GM18861 (cell line): ENCODE data around the gene WNT4.

Source experiments
- ATAC-seq: cut with Tn5 transposase; IDR thresholded peaks from one replicate; pipeline ENCODE4 v1.9.1; 2021; ENCODE audit not compliant: unreplicated experiment

Gene WNT4

GRCh38 chr1:22164841-22165808 is 22.2 kb upstream of the WNT4 start:
- ATAC-seq, result no peak

DNA sequence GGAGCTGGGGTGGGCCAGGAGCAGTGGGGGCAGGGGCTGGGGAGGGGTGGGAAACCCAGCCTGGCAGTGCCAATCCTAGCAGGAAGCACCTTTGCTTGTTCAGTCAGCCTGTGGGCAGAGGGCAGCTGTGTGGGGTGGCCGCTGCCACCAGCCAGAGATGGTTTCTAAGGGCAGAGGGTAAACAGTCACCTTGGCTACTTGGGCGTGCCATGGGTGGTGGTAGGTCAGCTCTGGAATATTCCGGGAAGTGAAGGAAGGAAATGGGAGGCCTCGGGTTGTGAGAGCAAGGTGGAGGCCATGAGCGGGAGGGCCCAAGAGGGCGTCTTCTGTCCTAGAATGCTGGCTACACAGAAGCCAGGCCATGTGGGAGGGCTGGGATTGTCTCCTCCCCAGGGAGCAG is 20.7 kb upstream of the WNT4 start:
- no peak for ATAC-seq

- ATAC-seq, result no peak
These were observed 20.2 kb upstream of the WNT4 start for GRCh38 chr1:22163137-22163536.

GRCh38 chr1:22159891-22160290 is 17.0 kb upstream of the WNT4 start:
- ATAC-seq, result no peak

GRCh38 chr1:22158654-22159053 is 15.8 kb upstream of the WNT4 start:
- ATAC-seq, result no peak

- ATAC-seq, result no peak
These were observed 14.6 kb upstream of the WNT4 start for GRCh38 chr1:22157359-22157966.

DNA sequence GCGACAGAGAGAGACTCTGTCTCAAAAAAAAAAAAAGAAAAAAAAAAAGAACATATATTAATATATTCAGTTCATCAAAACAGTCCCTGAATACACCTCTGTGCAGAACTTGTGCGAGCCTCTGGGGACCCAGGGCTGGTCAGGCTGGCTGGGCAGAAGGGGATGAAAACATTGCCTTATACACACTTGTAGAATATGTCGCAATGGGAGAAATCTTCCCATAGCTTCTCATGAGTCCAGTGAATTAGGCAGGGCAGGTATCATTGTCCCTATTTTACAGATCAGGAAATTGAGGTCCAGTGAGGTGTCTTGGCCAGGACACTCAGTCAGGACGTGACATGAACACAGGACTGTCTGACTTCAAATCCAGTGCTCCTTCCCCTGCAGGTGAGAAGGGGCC is 12.6 kb upstream of the WNT4 start:
- ATAC-seq, result no peak

DNA sequence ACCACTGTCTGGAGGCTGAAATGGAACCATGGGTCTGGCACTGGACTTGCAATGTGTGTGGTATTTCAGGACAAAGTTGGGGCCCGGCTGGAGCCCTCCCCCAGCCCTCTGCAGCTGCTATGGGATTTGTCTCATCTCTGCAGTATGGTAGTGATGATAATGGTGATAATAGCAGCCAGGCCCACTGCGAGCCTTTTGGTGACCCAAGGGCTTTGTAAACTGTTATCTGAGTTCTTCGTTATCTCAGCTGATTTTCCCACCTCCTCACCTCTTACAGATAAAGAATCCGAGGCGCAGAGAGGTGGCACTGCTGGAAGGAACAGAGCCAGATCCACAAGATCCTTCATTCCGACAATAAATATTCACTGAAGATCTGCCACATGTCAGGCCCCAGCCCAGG is 11.7 kb upstream of the WNT4 start:
- no peak for ATAC-seq

DNA sequence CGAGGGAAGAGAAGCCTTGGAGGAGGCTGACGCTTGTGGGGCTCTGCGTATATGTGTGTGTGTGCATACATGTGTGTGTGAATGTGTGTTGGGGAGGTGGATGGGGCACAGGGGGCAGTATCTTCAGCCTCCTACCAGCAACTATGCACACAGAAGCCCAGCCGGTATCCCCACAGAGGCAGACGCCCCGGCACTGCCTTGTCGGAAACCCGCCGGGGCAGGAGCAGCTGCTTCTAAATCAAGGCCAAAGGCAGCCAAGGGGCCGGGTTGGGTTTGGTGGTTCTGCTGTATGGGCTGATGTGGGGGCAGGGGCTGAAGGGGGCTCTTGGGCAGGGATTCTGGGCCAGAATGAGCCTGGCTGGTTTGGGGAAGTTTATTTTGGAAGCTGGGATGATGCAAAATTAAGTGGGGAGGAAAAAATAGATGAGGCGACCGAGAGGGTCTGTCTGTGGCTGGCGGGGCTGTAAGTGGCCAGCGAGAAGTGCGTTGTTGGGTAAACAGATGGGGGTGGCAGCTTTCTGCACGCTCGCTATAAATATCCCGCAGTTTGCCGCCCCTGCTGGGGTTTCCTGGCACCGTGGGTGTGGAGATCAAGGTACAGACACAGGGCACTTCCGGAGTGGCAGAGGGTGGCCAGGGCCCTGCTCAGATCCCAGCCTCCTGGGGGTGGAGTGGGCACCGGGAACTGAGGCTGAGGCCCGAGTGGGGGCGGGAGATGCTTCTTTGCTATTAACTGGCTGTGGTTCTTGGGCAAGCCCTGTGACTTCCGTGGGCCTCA is 11.0 kb upstream of the WNT4 start:
- ATAC-seq, result no peak

GRCh38 chr1:22150923-22151322 is 8.0 kb upstream of the WNT4 start:
- no peak for ATAC-seq

DNA sequence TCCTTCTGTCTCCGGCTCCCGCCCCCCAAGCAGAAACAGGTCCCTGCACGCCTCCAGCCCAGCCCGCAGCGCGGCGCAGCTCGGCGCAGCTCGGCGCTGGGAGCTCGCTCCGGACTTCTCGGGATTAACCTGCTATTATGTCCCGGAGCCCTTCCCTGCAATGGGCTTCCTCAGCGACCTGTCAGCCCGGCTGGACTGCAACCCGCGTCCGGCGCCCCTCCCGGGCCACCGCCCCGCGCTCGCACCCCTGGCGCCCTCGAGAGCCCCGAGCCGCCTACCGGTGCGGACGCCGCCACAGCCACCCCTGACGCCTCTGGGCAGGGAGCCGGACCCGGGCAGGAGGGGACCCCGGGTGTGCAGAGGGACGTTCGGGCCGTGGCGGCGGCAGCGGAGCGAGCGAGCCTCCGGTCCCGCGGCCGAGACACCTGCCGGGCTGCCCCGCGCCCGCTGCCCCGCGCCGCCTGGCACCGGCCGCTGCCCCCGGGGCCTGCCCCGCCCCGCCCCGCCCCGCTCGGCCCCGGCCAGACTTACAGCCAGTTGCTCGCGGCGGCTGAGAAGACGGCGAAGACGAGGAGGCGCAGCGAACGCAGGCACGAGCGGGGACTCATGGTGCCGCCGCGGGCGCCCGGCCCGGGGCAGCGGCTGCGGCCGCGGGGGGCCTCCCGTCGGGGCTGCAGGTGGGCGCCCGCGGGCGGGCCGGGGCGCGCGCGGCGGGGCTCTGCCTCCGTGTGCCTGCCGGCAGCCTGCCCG is 407 bp downstream of the WNT4 start:
- no peak for ATAC-seq

DNA sequence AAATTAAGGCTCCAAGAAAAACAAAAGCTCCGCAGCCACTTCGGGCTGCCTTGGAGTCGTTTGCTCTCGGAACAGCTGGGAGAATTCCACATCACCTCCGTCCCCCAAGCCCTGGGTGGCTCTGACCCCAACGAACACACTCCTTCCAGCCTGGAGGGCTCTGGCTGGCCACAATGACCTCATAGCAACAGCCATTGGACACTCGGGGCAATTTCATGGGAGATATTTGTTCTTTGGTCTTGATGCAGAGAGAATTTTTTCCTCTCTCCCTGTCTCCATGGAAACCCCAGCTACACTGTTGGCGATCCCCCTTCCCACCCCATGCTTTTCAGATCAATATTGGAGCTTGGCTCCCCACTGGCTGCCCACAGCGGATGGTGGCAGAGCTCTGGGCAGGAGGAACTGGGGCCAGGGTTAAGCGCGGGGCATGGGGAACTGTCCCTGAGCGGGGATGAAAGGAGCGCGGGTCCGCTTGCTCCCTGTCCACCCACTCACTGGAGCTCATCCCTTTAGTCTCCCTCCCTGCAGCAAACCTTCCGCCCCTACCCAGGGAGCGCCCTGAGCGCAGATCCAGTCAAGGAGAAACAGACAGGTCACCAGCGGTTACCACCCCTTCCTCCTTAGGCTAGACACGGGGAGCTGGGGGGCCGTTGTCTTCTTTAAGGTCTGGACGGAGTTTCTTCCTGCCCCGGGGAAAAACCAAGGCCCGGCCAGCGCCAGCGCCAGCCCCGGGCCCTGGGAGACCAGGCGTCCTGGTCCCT is 1.2 kb downstream of the WNT4 start:
- no peak for ATAC-seq

DNA sequence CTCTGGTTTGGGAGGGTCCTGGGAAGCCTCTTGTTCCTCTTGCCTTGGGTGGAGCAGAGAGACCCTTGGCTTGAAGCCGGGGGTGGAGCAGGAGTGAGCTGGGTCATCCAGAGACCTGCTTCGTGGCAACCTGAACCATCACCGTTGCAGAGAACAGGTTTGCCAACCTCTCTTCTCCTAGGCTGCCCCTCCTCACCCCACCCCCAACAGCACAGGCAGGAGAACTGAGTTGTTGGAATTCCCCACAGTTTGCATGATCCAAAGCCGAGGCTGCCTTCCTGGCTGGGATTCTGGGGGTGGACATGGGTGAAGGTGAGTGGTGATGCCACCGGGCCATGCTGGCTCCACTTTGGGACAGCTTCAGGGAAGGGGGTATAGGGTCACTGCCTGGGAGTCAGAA is 2.2 kb downstream of the WNT4 start:
- no peak for ATAC-seq

GRCh38 chr1:22139817-22140216 is 3.1 kb downstream of the WNT4 start:
- no peak for ATAC-seq

DNA sequence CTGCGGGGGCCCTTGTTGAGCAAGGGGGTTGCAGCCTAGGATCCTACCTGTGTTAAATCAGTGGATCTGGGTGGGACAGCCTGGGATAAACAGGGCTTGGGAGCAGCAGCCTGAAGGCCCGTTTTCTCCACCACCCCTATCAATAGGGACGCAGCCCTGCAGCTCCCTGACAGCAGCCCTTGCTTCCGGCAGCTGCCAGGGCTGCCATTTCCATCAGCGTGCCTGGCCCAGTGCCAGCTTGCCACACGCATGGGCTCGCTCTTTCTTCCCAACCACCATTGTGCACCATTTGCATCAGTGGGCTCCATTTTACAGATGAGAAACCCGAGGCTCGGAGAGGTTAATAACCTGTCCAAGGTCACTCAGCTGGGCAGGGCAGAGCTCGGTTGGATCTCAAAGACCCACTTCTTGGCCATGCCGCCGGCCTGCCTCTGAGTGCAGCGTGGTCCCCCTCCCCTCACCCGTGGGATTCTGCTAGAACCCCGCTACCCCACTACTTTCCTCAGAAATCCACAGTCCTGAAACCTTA is 3.8 kb downstream of the WNT4 start:
- no peak for ATAC-seq

GRCh38 chr1:22137004-22137720 is 5.7 kb downstream of the WNT4 start:
- no peak for ATAC-seq

DNA sequence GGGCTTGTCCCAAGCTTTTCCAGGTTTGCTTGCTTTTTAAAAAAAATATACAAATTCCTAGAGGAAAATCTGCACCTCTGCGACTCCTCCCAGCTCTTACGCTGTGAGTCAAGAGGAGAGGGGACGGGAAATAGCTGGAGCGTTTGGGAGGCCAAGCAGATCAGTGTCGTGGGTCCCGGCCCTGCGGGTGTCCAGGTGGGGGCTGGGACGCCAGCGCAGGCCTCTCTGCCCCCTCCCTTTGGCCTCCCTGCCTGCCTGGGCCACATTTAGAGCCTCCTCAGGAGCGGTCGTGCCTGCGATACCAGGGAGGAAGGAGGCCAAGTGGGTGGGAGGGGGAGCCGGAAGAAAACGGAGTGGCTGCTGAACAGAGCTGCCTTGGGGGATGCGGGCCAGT is 9.0 kb downstream of the WNT4 start:
- no peak for ATAC-seq

- ATAC-seq, result no peak
These were observed 9.5 kb downstream of the WNT4 start for GRCh38 chr1:22133247-22133930.
